GM21529 (cell line): ENCODE measurements around the gene FUT1.
"Not testable (repeated sequence)": the region's sequence is repeated elsewhere in the genome, so short reads cannot be mapped to it uniquely, and the experiment has no call there.

ENCODE experiments used
- ATAC-seq: cut with Tn5 transposase; IDR thresholded peaks from one replicate; pipeline ENCODE4 v1.9.1; 2021; ENCODE audit not compliant: unreplicated experiment

The FUT1 gene

GRCh38 chr19:48718711-48719231 is 33.7 kb downstream of the FUT1 start:
- ATAC-seq: no peak

GRCh38 chr19:48718106-48718505 is 34.3 kb downstream of the FUT1 start:
- not testable (repeated sequence) for ATAC-seq

GRCh38 chr19:48716562-48717291 is 35.7 kb downstream of the FUT1 start:
- no peak for ATAC-seq

GRCh38 chr19:48715681-48716171 is 36.7 kb downstream of the FUT1 start:
- no peak for ATAC-seq

GRCh38 chr19:48714759-48715675 is 37.4 kb downstream of the FUT1 start:
- no peak for ATAC-seq

- ATAC-seq: peak; percentile 85
These were observed 38.3 kb downstream of the FUT1 start for GRCh38 chr19:48713864-48714755.

GRCh38 chr19:48713041-48713863 is 39.2 kb downstream of the FUT1 start:
- ATAC-seq: no peak

- ATAC-seq: no peak
These were observed 41.3 kb downstream of the FUT1 start for GRCh38 chr19:48711106-48711662.

- no peak for ATAC-seq
These were observed 44.0 kb downstream of the FUT1 start for GRCh38 chr19:48708471-48708870.

GRCh38 chr19:48705431-48705830 is 47.0 kb downstream of the FUT1 start:
- no peak for ATAC-seq

GRCh38 chr19:48703316-48703715 is 49.1 kb downstream of the FUT1 start:
- ATAC-seq: no peak

- no peak for ATAC-seq
These were observed 49.7 kb downstream of the FUT1 start for GRCh38 chr19:48702701-48703100.

- no peak for ATAC-seq
These were observed 54.4 kb downstream of the FUT1 start for GRCh38 chr19:48698046-48698445.
